ENCODE data around the gene CXCL17.

Gene CXCL17

DNA sequence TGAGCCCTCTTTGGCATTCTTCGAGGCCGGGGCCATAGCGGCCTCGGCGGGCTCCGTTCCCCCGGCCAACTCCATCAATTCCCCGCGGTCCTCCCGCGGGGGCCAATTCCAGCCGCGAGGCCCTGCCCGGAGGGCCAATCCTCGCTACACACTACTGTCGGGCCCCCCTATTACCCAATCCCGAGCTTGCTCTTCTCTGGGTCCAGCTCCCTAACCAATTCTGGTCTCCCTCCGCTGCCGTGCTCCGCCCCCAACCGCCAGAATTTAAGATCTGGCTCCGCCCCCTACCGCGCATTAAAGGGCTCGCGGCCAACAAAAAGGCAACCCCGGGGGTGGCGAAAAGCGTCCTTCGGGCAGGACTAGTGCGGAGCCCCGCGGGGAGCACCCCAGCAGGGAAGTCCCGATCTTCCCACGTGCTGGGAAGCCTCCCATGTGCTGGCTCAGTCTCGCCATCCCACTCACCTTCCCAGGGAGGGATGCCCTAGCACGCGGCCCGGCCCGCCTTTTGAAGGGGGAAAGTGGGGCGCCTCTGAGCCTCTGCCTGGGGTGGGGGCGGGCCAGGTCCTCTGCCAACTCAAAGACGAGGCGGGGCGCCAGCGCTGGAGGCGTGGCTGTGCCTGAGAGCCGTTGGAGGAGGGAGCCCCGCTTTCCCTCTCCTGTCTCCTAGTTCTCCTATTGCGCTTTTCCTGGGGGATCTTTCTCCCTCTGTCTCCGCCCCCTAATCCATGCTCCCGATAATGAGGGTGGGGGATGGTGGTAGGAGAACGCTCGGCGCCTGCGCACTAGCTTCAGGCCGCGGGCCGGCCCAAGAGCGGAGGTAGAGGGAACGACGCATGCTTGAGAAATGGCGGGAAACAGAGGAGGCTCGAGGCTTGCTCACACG, 19.0 kb downstream of the CXCL17 start:
- DNase-seq = peak; percentile 87

DNA sequence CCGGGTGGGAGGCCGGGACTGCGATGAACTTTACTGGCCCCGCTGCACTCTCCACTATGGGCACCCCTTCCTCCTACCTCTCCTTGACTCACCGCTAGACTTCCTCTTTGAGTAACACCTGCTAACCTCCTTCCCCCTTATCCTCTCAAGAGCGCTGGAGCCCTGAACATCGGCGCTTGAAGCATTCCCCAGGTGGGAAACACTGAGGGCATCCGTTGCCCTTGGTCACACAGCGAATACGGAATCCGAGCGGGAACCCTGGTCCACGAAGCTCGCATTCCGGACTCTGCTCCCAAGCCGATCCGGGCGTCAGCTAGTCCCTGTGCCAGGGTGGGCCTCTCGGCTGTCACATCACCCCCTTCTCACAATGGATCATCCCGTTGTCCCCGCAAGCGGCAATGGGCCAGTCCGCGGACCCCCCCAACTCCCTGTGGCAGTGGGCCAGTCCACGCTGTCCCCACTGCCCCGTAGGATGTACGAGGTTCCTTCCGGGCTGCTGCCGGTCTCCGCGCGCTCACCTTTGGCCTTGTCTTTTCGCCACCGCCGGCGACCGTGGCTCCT, 19.8 kb downstream of the CXCL17 start:
- DNase-seq = peak; percentile 29

DNA sequence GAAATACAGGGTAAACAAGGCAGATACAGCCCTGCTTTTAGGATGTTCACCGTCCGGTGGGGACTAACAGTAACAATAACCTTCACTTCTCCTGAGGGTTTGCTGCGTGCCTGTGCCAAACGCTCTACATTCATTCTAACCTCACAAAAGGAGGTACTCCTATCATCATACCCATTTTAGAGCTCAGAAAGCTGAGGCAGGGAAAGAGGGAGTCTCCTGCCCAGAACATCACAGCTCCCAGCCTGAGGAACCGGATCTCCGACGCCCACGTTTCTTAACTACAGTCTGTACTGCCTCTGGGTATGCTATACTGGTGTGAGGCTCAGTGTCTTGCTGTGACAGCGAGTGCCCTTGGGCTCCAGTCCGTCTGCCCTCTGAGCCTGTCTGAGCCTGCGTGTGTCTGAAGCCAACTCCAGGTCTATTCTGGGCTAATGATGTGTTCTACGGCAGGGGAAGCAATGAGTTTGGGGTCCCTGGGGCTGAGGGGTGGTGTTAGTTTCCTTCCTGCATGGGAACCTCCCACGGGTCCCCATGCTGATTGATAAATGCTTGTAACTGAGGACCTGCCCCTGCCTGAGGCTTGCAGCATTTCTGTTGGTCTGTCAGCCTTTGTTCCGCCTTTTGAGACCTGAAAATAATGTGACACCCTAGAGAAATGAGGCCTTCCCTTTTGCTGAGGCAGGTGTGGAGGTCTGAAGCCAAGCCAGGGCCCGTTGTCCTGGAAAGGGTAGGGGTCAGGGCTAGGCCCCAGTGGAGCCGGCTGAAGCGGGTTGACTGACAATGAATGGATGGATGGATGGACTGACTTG, 20.4 kb downstream of the CXCL17 start:
- DNase-seq = no peak

DNA sequence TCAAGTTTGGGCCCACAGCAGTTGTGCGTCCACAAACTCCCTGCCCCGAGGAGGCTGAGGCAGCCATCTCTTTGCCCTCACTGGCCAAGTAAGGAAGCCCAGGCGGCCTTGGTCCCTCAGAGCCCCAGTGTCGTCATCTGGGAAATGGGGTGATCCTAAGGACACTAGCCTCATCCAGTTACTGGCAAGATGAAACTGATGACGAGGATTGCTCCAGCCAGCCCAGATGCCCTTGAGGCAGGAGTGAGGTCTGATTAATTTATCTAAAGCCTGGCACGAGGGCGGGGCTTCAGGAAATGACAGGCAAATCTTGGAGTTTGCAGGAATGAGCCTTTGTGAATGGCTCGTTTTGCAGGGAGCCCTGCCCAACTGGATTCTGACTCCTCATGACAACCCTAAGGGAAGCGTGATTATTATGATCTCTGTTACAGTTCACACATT, 21.1 kb downstream of the CXCL17 start:
- DNase-seq = no peak

DNA sequence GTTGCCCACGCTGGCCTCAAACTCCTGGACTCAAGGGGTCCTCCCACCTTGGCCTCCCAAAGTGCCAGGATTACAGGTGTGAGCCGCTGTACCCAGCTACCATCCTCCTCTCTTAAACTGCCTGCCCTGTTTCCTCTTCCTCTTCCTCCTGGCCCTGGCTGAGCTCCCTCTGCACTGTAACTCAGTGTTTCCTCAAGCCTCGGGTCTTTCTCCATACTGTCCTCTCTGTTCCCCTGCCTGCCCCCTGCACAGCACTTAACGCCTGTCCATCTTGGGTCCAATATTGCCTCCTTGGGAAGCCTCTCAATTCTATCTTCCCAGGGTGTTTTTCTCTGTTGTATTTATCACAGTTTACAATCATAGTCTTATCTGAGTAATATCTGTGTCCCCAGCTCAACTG, 21.6 kb downstream of the CXCL17 start:
- DNase-seq = no peak

DNA sequence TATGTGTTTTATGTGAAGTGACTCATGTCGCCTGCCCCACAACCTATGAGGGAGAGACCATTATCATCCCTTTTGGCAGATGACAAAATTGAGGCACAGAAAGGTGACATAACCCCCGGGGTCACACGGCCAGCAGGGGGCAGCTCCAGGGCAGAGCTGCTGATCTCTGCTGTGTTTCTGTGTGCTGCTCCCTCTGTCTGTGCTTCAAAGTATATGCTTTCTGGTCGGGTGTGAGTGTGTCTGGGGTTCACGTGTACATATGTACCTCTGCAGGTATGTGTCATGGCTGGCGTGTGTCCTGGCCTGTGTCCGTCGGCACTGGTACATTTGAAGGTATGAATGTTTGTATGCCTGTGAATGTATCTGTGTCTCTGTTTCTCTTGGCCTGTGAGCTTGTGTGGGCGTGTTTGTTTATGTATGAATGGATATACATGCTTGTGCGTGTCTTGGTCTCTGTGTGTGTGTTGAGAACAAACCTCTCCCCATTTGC, 22.6 kb downstream of the CXCL17 start:
- no peak for DNase-seq

DNA sequence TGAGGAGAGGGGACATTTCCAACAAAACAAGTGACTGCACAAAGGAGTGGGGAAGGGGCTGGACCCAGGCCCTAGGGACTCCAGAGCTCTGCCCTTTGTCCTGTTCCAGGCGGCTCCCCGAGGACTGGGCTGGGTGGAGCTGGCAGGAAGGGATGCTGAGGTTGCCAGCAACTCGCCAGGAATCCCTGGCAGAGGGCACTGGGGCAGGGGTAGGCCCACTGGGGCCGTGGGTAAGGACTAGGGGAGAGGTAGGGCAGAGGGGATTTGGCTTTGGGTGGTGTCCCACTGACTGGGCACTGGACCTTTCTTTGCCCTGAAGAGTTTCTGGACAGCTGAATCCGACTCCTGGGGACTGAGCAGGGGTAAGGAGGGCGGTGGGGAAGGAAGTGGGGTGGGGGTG, 23.4 kb downstream of the CXCL17 start:
- no peak for DNase-seq

DNA sequence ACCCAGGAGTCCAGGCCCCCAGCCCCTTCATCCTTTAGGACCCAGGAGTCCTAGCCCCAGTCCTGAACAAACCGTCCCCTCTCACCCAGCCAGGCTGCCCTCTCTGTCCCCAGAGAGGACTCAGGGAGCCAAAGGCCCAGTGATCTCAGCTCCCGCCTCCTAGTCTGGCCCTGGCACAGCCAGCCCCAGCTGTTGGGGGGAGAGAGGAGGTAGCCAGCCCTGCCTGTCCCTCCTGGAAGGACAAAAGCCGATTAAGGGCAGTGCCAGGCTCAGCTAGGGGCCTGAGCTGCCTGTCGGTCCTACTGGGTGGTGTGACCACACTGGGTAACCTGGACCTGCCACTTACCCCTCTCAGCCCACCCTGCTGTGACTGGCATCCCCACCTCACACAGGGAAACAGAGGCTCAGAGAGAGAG, 30.1 kb downstream of the CXCL17 start:
- no peak for DNase-seq

DNA sequence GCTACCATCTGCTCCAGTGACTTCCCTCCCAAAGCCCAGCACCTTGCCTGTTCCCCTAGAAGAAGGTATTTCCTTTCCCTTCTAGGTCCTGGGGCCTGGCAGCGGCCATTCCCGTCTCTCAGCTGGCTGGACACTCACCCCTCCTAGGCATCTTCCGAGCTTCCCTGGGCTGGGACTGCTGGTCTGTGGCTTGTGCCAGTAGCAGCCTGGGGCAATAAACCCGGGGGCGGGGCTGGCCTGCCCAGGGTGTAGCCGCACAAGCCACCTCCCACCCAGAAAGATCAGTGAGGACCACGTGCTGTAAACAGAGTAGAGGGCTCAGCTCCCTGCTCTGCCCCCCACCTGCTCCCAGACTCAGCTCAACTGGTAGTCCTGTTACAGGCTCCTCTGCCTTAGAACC, 30.5 kb downstream of the CXCL17 start:
- no peak for DNase-seq

DNA sequence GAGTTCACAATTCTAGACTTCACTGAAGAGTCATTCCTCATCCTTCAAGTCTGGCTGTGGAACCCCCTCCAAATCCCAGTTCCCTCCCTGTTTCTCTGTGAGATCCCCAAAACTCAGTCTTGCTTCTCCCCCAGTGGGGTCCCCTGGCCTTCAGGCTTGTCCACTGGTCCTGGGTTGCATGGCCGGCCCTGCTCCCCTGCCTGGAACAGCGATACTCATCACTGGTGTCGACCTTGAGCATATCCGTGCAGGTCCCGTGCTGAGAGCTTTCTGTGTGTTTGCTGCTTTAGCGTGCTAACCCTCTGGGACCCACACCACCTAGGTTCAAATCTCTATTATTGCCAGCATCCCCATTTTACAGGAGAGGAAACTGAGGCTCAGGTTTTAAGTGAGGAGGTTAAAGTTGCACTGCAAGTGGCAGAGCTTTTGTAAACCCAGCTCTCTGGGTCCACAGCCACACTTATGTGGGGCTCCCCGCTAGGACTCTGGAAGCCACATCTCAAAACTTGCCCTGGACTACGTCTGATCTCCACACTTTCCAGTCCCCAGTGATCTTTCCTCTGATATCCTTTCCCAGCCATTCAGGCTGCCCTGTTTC, 31.1 kb downstream of the CXCL17 start:
- DNase-seq = no peak

DNA sequence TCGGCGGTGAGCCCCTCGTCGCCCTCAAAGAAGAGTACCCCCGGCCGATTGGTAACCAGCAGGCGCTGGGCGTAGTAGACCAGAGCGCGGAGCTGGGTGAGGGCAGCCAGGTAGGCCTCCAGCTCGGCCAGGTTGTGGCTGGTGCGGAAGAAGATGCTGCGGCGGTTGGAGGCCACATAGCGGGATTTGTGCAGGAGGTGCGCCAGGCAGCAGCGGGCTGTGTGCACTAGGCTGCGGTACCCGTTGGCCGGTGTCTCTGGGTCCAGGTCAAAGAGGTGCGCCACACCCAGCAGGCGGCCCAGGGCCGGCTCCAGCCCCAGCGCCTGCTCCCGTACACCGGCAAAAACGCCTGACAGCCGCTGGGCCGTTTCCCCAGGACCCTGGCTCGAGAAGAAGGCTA, 32.4 kb downstream of the CXCL17 start:
- DNase-seq = no peak

DNA sequence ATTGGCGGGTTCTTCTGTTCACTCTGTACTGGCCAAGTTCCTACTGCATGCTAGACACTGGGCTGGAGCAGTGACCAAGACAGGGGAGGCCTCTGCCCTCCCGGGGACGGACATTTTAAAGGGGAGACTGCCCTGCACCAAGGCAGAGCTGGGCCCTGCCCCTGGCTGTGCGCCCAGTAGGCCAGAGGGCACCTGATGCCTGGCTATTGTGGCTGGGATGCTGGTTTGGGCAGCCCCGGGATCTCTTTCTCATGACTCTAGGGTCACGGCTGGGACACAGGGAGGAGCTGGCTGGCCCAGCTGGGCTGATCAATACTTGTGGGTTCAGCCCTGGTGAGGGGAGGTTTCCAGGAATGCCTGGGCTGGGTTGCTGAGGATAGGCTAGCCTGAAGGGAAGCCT, 33.3 kb downstream of the CXCL17 start:
- no peak for DNase-seq

DNA sequence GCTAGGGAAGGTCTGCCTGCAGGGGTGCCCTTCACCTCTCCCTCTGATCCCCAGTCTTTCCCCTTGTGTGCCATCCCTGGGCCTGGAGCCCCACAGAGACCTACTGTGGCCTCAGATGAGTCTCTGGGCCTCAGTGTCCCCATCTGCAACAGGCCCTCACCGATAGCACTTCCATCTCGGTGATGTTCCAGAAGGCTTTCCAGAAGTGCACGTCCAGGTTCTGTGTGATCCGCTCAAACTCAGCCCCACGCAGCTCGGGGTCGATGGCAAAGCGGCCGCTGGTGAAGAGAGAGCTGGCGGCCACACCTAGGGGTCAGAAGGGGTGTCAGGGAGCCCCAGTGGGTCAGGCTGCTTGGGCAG, 35.0 kb downstream of the CXCL17 start:
- no peak for DNase-seq

DNA sequence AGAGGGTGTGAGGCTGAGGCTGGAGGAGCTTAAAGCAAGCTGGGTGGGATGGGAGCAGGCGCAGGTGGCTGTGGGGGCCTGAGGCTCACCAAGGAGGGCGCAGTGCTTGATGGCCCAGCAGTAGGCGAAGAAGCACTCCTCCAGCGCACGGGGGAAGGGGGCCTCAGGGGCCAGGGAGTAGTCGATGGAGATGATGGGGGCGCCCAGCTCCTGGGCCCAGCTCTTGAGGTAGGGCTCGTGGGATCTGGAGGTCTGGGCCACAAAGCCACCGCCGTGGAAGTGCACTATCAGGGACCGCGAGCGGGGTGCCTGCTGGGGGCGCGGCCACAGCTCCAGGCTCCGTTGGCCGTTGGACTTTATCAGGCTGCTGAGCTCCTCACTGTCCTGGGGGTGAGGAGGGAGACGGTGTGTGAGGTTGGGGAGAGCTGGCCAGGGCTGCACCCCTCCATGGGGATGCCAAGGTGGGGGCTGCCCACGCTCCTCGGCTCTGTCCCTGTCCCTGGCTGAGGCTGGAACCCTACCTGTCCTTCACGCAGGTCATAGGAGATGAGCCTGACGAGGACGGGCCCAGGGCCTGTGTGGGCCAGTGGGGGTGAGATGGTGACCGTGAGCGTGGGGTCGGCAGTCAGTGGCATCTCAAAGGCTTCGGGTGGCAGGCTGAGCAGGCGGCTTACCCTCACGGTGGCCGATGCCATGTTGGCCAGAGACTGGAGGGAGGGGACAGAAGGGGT, 35.5 kb downstream of the CXCL17 start:
- no peak for DNase-seq

DNA sequence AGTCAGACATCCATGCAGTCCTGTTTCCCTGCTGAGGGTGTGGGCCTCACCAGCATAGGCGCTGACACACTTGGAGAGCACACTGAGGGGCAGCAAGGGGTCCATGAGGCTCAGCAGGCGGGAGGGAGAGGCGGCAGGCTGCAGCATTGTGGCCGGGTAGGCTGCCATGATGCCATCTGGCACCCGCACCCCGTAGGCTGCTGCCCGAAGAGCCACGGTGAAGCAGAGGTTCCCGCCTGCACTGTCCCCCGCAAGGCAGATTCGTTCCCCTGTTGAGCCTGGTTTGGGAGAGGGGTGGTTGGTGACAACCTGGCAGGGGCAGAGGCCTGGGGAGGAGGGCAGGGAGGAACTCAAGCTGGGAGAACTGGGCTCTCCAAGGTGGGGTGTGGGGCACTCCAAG, 36.6 kb downstream of the CXCL17 start:
- no peak for DNase-seq

DNA sequence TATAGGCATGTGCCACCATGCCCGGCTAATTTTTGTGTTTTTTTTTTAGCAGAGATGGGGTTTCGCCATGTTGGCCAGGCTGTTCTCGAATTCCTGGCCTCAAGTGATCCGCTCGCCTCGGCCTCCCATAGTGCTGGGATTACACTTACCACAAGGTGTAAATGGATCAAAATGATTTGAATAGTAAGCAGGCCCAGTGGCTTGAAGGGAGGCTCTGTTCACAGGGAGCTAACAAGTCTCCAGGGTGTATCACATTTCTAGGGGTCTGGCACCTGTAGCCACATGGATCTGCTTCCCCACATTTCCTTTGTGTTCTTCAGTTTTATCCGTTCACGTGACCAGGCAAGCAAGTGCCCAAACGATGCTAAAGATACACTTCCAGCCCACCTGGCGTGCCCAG, 39.2 kb downstream of the CXCL17 start:
- no peak for DNase-seq

DNA sequence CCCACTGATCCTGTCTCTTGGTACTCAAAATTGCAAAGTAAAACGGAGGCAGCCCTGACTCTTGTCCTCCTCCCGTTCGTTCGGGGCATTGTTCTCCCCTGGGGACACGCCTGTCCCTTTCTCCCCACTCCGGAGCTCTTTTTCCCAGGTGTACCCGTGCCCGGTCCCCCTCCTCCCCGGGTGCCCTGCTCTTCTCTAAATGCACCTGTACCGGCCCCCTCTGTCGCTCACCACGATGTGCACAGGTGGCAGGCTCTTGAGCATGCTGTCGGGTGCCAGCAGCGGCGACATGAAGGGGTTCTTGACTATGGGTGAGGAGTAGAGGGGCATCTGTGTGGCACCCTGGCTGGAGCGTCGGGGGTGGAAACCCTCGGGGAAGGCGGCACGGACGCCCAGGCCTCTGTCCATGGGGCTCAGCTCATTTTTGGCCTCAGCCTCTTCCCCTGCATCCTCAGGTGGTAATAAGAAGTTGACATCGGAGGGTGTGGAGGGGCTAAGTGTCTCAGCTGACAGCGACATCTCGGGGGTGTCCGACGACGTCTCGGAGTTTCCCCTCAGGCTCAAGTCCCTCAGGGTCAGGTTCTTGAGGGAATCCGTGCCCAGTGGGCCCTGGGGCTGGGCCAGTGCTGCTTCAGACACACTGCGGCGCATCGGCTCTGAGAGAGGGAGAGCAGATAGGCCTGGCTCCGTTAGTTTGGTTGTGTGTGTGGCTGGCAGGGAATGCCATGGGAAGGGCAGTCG, 40.2 kb downstream of the CXCL17 start:
- DNase-seq = no peak

DNA sequence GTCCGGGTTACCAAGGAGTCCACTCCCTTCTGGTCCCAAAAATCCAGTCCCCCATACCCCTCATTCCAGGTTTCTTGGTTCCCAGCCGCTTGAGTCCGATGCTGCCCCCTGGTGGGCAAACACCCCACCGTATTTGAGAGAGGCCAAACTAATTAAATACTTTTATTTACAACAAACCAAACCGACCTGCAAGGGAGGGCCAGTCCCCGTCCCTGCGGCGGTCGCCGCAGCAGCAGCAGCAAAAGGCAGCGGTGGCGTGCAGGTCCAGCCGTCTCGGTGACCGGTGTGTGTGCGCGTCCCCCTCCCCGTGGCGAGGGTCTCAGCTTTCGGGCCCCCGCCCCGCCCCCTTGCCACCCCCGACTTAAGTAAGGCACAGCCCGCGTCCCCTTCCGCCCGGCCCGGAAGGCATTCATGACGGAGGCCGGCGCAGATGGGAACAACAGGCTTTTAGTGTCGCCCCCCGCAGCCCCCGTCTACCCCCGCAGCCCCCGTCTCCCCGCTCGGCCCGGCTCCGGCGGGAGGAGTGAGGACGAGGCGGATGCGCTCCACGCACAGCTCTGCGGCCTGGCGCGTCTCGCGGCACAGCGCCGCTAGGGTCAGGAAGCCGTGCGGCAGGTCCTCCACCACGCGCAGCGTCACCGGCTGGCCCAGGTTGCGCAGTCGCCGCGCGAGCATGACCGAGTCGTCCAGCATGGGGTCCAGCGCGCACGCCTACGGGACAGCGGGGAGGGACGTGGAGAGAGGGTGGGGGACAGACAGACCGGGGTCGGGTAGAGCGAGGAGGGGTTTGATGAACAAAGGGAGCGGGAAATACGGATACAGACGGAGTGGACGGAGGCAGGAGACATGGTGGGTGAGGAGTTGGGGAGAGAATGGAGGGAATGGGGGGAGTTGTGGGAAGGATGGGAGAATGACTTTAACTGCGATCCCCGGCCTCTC, 41.1 kb downstream of the CXCL17 start:
- peak; percentile 27 for DNase-seq

DNA sequence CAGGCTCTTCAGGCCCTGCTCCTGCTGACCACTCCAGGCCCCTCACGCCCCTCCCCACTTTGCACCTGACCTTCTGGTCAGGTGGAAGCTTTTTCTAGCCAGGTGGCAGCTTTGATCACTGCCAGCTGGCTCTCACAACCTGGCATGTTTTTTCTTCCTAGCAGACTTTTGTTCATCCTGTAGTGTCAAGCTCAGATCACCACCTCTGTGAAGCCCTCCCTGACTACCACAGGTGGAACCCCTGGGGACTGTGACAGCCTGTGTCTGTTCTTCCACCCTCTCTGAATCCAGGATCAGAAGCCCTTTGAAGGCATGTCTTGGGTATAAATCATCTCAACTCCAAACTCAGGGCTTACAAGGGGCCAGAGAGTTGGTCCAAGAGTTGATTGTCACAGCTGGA, 42.3 kb downstream of the CXCL17 start:
- DNase-seq = no peak

DNA sequence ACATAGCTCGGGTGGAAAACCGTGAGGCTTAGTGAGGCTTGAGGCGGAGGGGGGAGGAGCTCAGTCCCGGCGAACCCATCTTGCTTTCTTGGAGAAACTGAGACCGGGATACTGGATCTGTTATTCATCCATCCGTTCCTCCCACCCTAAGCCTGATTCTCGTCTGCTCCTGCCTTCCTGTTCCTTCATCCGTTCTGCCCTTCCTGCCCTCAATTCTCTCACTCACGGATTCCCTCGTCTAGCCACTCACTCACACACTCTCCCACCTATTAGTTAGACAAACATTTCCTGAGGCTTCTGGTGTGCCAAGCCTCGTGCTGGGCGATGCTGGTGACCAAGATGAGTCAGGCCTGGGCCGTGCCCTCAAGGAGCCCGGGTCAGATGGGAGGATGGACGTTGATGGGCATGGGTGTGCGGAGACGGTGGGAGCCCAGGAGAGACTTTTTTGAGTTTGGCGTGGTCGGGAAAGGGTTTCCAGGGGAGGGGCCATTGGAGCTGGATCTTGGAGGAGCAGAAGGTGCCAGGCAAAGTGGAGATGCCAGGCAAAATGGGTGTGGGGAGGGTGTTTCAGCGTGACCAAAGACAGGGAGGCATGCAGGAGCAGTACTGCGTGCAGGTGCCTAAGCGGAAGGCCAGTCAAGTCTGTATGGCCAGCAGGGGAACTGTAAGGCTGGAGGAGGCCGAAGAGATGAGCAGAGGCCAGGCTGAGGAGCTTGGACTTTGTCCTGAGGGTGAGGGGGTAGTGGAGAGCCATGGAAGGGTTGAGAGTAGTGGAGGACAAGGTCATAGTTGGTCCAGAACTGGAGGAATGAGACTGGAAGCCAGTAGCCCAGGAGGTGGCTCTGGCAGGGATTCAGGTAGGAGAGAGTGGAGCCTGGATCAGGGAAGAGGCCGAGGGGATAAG, 45.2 kb downstream of the CXCL17 start:
- no peak for DNase-seq
